KG1 (cell line): Measurements from ENCODE around the gene RET.

Experiments used
- DNase-seq: peaks from one replicate; lab custom pipeline; 2025; lab: John Stamatoyannopoulos, UW

Gene RET

DNA sequence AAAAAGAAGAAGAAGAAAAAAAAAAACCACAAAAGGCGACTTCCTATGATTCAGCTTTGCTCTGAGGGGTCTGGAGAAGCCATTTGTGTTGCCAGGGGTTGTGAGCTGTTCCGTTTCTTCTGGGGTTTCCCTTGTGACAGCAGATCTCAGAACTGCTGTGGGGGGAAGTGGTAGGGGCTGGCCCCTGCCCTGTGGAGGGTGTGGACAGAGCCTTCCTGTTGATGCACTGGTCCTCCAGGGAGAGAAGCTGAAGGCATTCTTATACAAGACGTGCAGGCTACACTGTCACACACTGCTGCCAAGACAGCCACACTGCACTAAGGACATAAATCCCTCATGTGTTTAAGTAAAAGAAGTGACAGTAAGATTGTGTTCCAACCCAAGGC is 44.1 kb downstream of the RET start:
- DNase-seq = peak; percentile 70

DNA sequence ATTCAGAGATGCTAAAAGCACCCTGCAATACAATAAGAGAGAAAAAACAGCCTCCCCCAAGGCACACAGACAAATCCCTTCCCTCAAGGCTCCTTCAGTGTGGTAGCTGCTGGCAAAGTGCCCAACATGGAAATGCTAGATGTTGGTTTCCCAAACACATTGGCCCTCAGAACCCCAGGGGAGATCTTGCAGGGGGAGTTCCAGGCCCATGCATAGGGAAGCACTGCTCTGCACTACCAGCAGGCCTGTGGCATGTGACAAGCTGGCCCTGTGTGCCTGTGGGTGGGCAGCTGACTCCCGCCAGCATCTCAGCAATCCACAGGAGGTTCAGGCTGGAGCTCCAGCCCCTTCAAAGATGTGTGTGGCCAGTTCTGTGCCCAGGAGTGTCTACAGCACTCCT is 44.6 kb downstream of the RET start:
- no peak for DNase-seq

DNA sequence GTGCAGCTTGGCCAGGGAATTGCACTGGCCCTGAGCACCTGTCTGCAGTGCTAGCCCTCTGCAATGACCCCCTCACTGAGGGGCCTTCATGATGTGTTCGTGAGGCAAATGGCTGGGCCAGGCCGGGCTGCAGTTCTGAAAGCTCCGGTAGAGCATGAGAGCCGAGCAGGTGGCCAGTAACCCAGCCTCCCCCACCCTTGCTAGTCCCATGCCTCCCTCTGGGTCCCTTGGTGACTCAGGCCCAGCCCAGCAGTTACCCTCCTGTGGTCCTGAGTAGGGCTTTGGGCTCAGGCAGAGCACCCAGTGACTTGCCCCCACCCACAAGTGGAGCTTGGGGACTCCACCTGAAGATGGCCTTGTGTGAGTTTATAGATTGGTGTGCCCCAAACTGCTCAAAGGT is 45.2 kb downstream of the RET start:
- DNase-seq = no peak

DNA sequence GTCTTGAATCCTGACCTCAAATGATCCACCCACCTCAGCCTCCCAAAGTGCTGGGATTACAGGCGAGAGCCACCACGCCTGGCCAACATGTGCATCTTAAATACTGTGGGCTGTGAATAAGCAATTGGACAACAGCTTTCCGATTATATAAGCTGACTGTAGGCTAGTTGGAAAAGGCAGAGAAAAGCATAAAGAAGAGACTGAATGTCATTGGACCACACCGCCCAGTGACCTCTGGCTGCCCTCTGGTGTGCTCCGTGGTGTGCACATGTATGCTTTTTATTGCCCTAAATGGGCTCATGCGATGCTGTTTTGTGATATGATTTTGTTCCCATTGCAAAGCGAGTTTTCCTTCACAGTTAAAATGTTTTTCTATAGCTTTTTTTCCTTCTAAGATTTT is 46.0 kb downstream of the RET start:
- no peak for DNase-seq

DNA sequence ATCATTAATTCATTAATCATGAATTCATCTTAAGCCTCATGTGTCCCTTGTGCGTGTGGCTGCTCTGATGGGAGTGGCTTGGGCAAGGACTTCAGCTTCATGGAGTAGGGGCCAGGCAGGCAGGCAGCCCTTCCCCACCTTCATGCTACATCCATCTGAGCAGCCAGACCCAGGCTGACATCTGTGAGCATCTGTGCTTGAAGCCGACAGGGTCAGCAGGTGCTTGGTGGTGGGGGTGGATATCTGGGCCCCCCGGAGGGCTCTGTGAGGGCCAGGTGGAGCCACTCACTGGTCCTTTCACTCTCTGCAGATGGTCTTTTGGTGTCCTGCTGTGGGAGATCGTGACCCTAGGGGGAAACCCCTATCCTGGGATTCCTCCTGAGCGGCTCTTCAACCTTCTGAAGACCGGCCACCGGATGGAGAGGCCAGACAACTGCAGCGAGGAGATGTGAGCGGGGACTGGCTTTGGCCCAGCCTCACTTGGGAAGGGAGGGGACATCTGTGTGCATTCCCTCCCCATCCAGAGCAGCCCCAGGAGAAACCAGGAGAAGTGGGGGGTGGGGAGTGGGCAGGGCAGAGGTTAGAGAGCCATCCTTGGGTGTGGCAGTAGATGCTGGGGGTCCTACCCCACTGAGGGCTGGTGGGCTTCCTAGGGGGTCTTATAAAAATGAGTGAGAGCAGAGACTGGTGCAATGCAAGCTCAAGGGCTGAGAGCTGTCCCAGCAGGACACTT is 46.7 kb downstream of the RET start:
- DNase-seq = no peak

DNA sequence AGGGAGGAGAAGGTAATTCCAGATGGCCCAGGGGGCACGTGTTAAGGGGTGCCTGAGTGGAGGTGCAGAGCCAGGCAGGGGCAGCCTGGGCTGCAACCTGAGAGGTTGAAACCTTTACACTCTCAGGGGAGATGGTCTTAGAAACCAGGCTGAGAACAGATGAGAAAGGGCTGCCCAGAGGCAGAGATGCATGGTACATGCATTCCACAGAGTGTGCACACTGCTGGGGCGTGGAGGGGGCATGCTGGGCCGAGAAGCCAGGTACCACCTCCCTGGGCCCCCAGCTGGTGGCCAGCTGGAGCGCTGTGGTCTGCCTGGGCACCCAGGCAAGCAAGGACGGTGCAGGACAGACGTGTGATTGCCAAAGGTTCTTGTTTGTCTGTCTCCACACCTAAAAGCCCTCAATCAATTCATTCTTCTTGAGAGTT is 47.2 kb downstream of the RET start:
- DNase-seq = no peak

DNA sequence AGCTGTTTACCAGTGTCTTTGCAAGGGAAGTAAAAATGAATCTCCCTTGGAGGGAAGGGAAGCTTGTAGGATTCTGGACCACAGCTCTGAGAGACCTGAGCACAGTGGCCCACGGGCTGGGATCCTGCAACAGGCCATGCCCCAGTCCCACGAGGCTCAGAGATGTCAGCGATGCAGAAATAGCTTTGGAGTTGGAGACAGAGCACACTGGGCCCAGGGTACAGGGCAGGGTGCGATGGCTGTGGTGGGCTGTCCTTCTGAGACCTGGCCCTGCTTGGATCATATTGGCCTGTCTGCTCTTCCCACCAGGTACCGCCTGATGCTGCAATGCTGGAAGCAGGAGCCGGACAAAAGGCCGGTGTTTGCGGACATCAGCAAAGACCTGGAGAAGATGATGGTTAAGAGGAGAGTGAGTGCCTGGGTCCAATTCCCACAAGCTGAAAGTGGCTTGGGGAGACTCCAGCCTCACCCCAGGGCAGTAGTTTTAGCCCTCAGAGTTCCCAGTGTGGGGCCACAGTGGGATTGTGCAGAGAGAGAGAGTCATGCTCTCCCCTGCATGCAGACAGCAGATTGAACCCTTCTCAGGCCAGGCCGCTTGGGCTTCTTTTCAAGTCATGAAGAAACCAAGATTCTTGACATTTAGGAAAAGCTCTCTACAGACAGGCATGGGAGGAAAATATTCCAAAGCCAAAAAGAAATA is 47.9 kb downstream of the RET start:
- no peak for DNase-seq

DNA sequence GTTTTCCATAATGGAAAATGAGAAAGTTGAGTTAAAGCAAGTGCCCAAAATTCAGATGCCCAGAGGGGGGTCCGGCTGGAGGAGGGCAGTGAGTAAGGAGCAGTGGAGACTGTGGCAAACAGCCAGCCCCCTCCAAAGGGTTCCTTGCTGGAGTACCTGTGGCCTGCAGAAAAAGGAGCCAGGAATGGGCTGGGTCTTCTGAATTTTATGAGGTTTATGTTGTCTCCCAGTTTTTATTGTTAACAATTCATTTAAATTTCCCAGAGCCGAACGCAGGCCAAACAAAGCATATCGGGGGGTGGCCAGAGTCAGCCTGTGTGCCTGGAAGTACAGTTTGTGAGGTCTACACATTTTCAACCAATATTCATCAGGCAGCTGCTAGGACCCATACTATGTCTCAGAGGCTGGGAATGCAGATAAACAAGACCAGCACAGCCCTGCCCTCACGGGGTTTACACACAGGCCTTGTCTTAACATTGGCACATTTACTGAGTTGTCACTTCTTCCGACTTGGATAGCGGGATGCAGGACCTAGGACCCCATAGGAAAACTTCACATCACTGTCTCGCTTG is 48.5 kb downstream of the RET start:
- DNase-seq = no peak

DNA sequence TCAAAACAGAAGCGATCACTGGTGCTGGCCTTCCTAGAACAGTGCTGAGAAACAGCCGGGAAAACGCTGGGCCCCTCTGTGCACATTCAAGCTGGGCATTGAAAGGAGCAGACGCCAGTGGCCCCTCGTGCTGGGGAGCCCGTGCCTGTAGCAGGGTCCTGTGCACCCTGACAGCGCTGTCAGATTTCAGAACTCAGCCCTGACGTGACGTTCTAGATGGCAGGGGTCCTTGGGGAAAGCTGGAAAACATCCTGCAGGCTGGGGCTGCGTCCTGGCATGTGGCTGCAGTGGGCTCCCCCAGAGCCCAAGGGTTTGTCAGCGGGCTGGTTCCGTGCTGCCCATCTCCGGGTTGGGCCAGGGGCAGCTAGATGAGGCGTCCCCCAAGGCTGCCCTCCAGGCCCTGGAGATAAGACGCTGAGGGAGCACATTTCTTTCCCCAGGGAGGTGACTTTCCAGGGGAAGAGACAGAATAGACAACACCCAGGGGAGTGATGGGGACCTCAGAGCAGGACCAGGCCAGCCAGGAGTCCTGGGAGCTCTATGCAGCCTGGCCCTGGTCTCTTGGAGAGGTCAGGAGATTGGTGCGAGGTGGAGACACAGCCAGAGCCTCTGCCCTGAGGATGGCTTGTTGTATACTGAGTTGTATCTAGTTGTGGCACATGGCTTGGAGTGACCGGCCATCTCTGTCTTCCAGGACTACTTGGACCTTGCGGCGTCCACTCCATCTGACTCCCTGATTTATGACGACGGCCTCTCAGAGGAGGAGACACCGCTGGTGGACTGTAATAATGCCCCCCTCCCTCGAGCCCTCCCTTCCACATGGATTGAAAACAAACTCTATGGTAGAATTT is 49.2 kb downstream of the RET start:
- DNase-seq = no peak

DNA sequence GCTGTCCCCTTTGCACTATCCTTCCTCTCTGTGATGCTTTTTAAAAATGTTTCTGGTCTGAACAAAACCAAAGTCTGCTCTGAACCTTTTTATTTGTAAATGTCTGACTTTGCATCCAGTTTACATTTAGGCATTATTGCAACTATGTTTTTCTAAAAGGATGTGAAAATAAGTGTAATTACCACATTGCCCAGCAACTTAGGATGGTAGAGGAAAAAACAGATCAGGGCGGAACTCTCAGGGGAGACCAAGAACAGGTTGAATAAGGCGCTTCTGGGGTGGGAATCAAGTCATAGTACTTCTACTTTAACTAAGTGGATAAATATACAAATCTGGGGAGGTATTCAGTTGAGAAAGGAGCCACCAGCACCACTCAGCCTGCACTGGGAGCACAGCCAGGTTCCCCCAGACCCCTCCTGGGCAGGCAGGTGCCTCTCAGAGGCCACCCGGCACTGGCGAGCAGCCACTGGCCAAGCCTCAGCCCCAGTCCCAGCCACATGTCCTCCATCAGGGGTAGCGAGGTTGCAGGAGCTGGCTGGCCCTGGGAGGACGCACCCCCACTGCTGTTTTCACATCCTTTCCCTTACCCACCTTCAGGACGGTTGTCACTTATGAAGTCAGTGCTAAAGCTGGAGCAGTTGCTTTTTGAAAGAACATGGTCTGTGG is 50.0 kb downstream of the RET start:
- no peak for DNase-seq

DNA sequence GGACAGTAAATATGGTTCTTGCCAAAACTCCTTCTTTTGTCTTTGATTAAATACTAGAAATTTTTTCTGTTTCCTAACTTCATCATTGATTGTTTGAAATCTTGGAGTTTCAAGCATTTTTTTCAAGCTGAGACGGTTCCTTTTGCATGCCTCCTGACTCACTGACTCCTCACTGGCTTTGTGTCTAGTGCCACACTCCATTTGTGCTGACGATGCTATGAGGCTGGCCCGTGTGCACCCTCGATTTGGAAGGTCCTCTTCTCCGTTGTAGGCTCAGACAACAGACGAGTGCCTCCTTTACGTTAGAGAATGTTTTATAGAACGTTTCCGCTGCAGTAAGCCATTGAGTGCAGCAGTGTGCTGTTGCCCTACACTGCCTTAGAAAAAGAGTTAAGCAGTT is 50.6 kb downstream of the RET start:
- no peak for DNase-seq

DNA sequence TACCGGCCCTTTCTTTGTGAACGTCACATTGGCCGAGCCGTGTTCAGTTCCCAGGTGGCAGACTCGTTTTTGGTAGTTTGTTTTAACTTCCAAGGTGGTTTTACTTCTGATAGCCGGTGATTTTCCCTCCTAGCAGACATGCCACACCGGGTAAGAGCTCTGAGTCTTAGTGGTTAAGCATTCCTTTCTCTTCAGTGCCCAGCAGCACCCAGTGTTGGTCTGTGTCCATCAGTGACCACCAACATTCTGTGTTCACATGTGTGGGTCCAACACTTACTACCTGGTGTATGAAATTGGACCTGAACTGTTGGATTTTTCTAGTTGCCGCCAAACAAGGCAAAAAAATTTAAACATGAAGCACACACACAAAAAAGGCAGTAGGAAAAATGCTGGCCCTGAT is 51.5 kb downstream of the RET start:
- no peak for DNase-seq

DNA sequence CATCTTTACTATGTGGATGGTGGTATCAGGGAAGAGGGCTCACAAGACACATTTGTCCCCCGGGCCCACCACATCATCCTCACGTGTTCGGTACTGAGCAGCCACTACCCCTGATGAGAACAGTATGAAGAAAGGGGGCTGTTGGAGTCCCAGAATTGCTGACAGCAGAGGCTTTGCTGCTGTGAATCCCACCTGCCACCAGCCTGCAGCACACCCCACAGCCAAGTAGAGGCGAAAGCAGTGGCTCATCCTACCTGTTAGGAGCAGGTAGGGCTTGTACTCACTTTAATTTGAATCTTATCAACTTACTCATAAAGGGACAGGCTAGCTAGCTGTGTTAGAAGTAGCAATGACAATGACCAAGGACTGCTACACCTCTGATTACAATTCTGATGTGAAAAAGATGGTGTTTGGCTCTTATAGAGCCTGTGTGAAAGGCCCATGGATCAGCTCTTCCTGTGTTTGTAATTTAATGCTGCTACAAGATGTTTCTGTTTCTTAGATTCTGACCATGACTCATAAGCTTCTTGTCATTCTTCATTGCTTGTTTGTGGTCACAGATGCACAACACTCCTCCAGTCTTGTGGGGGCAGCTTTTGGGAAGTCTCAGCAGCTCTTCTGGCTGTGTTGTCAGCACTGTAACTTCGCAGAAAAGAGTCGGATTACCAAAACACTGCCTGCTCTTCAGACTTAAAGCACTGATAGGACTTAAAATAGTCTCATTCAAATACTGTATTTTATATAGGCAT is 52.3 kb downstream of the RET start:
- DNase-seq = peak; percentile 18

DNA sequence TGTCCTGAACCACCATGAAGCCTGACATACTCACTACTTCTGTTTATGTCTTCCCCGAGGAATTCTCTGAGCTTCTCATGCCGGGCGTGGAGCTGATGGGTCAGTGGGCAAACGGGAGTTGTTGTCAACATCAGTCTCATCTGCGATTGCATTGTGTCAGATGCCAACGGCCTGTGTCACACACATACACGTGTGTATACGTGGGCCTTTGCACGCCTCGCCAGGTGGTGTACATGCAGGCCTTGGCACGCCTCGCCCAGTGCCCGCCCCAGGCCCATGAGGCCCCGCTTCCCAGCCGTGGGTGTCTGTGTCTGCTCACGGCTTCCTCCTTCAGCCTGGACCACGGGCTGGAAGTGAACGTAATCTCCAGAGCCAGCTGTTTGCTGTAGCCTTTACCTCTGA is 53.9 kb downstream of the RET start:
- DNase-seq = no peak

DNA sequence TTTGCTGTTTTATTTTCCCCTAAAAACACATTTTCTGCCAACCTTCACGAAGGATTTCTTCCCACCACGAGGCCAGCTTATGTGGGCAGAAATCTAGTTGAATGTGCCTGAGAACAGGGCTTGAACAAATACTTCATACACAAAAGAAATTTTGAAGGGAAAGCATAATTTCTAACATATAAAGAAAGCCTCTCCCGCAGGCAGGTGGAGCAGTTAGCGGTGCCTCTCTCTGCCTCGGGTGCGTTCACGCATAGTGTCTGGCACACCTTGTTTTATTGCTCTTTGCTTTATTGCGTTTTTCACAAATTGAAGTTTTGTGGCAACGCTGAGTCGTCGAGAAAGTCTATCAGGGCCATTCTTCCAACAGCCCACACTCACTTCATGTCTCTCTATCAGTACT is 54.4 kb downstream of the RET start:
- DNase-seq = no peak

DNA sequence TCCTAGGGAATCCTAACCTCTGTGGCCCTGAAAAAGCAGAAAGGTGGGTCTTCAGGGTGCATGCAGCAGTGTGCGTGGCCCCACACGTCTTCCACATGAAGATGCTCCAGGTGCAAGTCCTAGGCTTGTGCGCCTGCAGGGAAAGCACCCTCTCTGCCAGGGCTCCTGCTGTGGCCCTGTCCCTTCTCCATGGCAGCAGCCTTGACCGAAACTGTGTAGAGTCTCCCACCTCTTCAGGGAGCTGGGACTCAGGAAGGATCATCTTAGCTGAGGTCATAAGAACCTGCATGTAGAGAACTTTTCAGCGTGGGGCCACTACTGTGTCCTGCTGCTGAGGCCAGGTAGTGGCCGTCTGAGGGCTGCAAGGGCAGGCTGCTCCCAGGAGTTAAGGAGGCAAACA is 55.0 kb downstream of the RET start:
- no peak for DNase-seq

DNA sequence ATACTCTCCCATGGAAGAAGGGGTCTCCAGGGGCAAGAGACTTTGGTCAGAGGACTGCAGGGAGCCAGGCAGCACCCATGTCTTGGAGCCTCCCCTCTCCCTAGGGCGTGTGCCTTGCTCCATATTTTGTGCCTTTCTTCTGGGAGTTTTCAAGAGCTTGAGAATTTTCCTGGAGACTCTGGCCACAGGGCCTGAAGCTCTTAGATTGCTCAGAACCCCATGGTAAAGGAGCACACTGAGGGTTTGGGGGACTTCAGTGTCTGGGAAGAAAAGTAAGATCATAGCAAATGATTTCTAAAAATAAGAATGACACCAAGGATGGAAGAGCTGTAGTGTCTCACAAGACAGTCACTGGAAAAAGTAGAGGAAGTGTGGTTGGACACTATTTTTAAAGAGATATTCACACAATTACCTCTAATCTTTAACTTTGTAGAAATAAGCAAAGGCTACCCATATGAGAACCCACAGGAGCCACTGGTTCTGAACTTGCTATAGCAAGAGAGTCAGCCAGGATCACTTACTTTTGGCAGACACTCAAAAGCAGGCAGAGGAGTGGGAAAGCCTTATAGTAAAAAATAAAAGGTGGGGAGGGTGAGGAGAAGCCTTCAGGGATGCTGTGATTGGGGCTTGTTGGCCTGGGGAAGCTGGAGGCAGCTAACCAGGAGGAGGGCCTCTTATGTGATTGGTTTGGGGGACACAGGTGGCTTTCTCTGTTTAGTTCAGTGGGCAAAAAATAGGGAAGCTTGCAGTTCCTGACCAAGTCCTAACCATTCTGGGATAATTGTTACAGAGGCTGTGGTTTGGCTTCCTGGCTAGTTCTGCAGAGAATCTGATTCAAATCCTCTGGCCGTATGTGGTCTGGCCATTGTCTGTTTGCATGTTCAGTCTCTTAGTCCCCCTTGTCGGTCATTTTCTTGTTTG is 56.3 kb downstream of the RET start:
- DNase-seq = no peak

DNA sequence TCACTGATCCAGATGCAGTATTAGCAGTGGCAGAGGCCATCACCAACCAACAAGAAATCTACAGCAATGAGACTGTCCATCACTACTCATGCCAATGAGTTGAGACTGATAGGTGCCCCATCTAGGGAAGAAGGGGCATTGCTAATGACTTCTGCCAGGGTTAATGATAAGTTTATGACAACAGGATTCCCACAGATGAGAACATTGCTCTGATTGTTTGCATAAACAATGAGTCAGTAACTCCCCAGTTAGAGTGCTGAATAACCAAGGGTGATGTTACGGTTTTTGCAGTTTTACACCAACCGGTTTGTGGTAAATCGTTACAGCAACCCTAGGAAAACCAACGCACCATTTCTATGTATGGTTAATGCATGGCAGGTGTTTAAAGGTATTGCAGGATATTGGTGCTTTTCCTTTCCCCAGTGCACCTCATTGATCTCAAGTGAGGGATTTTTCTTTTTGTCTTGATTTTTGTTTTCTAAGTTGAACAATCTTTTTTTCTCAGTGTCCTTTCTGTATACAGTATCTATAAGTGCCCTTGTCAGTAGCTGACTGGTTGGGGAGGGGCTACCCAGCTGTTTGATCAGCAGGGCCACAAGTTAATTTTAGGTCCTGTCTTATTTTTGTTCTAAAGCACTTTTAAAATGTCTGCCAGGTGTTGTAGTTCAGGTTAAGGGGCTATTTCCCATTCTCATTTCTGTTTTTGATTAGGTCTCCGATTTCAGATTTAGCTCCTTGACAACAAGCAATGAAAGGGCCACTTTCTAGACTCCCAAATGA is 57.4 kb downstream of the RET start:
- DNase-seq = no peak

DNA sequence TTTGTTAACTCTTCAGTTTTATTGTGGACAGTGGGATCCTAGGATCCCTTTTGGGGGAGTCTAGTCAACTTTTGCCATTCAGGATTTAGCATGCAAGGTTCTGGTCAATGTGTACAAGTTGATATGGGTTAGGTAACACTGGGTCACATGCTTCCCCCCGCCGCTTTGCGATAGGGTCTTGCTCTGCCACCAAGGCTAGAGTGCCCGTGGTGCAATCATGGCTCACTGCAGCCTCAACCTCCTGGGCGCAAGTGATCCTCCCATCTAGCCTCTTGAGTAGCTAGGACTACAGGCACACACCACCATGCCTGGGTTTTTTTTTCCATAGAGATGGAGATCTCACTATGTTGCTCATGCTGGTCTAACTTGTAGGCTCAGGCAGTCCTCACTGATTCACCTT is 58.2 kb downstream of the RET start:
- DNase-seq = no peak
